Fibroblast of lung (primary cell): ENCODE measurements around the gene CAV3. TPM values are rescaled to one million over a fixed set of nuclear protein-coding genes. Genes with fewer than 3 reads are reported as not detected.
"Not testable (repeated sequence)": the region's sequence is repeated elsewhere in the genome, so short reads cannot be mapped to it uniquely, and the experiment has no call there.

ENCODE experiments used
- DNase-seq, 2 donors: peaks; one replicate each; pipeline versions ENCODE4 v3.0.0 to v3.0.0-alpha.2; 2010; ENCODE audit warnings: low read depth in 2 of 2
- H2AFZ ChIP-seq: 2 replicates; pipeline ENCODE4 v1.5.1; 2012; ENCODE audit warnings: low read length, control low read depth, inconsistent platforms
- H3K27ac ChIP-seq: 2 replicates; pipeline ENCODE4 v1.5.1; 2011; ENCODE audit warnings: low read length, control low read depth; ENCODE audit not compliant: insufficient read depth
- H3K27me3 ChIP-seq: 2 replicates; pipeline ENCODE4 v1.5.1; 2011; ENCODE audit warnings: mild to moderate bottlenecking, low read length; ENCODE audit not compliant: control insufficient read depth, insufficient read depth
- H3K36me3 ChIP-seq: 2 replicates; pipeline ENCODE4 v1.5.1; 2011; ENCODE audit warnings: low read length; ENCODE audit not compliant: control insufficient read depth, insufficient read depth
- H3K4me1 ChIP-seq: 2 replicates; pipeline ENCODE4 v1.5.1; 2011; ENCODE audit warnings: low read length; ENCODE audit not compliant: control insufficient read depth, insufficient read depth; ENCODE audit errors: extremely low read depth
- H3K4me2 ChIP-seq: 2 replicates; pipeline ENCODE4 v1.5.1; 2011; ENCODE audit warnings: low read length, control low read depth; ENCODE audit not compliant: insufficient read depth; ENCODE audit errors: extremely low read depth
- H3K4me3 ChIP-seq, 4 experiments: fragments of 200-600 bp in 1 of 4; sonication (generic) in 1 of 4; replicated peaks in 1 of 4; 2 replicates each; pipeline ENCODE4 v1.5.1; 2011 to 2016; ENCODE audit warnings: low read length in 4 of 4, low read depth in 3 of 4, mild to moderate bottlenecking in 3 of 4, control low read depth in 2 of 4, inconsistent platforms in 1 of 4, mixed read lengths in 1 of 4; ENCODE audit not compliant: insufficient read depth in 1 of 4; ENCODE audit errors: control extremely low read depth in 1 of 4
- H3K79me2 ChIP-seq: 2 replicates; pipeline ENCODE4 v1.5.1; 2012; ENCODE audit warnings: mild to moderate bottlenecking, low read length, inconsistent platforms; ENCODE audit not compliant: control insufficient read depth, insufficient read depth
- H3K9ac ChIP-seq: 2 replicates; pipeline ENCODE4 v1.5.1; 2011; ENCODE audit warnings: mild to moderate bottlenecking, low read length, control low read depth; ENCODE audit not compliant: insufficient read depth
- H3K9me3 ChIP-seq: 2 replicates; pipeline ENCODE4 v1.5.1; 2012; ENCODE audit warnings: low read depth, low read length; ENCODE audit not compliant: control insufficient read depth, insufficient read depth
- H4K20me1 ChIP-seq: 2 replicates; pipeline ENCODE4 v1.5.1; 2011; ENCODE audit warnings: low read length; ENCODE audit not compliant: control insufficient read depth, insufficient read depth; ENCODE audit errors: extremely low read depth
- EZH2 ChIP-seq: IDR thresholded peaks from 2 replicates; pipeline ENCODE4 v1.5.1; 2012; ENCODE audit warnings: low read length, control low read depth, mild to moderate bottlenecking; ENCODE audit errors: missing control alignments
- polyA plus RNA-seq, 2 donors: library from polyadenylated mRNA; depleted of rRNA in 1 of 2; stranded (reverse) in 1 of 2; unstranded in 1 of 2; fragments of >200 nt; gene quantifications; 2 replicates each; pipeline ENCODE4 v1.2.1, GENCODE V29; 2011 to 2012; ENCODE audit warnings: missing spikeins in 1 of 2
- total RNA-seq: library from RNA; depleted of rRNA; stranded (reverse); fragments of >200 nt; gene quantifications from 2 replicates; pipeline ENCODE4 v1.2.1, GENCODE V29; 2014
- TF ChIP-seq, protein P1 (sequence below), 2 donors: IDR thresholded peaks in 1 of 2; conservative IDR thresholded peaks in 1 of 2; 1 replicate in 1 of 2; 2 replicates in 1 of 2; pipeline ENCODE4 v1.5.1; 2011 to 2012; ENCODE audit warnings: low read length in 2 of 2, control low read depth in 1 of 2, inconsistent platforms in 1 of 2, low read depth in 1 of 2, mild to moderate bottlenecking in 1 of 2

The CAV3 gene
- total and polyA plus RNA-seq, 2 donors (not counting 1 experiment from before 2014, with no cell fraction given), result not detected

DNA sequence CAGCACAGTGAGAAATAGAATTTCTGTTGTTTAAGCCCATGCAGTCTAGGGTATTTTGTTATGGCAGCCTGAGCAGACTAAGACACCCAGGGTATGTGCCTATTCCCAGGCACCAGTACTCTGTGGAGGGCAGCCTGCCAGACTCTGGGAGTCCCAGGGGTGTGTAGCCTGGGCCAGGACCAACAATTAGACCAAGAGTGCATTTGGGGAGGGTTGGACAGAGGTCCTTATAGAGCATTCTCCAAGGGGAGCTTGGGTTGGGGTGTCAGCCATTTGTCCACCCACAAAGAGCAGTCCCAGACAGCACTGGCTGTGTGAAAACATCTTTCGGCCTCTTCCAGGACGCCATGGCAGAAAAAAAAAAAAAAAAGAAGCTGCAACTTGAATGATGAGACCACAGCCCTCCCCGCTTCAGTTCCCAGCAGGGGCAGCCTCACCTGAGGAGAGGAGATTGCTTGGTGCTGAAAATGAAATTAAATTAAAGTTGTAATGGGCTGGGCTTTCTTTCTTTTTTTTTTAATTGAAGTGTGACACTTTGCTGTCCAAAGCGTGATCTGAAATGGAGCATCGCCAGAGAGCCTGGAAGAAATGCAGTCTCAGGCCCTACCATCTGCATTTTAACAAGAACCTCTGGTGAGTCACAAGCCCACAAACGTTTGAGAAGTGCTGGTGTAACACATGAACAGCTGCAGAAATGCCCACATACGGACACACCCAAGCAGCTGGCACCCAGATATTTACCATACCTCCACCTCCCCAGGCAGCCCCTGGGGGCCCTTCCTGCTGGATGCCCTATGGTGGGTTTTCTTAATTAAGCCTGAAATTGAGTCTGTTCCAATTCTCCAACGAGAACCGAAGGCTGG, 21.3 kb upstream of the CAV3 start:
- TF ChIP-seq, protein P1, sequence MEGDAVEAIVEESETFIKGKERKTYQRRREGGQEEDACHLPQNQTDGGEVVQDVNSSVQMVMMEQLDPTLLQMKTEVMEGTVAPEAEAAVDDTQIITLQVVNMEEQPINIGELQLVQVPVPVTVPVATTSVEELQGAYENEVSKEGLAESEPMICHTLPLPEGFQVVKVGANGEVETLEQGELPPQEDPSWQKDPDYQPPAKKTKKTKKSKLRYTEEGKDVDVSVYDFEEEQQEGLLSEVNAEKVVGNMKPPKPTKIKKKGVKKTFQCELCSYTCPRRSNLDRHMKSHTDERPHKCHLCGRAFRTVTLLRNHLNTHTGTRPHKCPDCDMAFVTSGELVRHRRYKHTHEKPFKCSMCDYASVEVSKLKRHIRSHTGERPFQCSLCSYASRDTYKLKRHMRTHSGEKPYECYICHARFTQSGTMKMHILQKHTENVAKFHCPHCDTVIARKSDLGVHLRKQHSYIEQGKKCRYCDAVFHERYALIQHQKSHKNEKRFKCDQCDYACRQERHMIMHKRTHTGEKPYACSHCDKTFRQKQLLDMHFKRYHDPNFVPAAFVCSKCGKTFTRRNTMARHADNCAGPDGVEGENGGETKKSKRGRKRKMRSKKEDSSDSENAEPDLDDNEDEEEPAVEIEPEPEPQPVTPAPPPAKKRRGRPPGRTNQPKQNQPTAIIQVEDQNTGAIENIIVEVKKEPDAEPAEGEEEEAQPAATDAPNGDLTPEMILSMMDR (conservative IDR thresholded peaks at IDR 0.05 in 1 of 2, IDR thresholded peaks at IDR 0.05 in 1 of 2; ENCODE audit: low read depth in 1 of 2, low read length in 2 of 2), result no peak
- no peak for TF ChIP-seq EZH2
- Histone ChIP-seq H3K9ac (no peak overlapping the region), H4K20me1 (no peaks in the 10 kb centered on the region), H3K9me3 (no peaks in the 10 kb centered on the region), H3K27me3 (no peaks in the 10 kb centered on the region), H3K79me2 (no peaks in the 10 kb centered on the region), H3K27ac (no peak overlapping the region), H3K4me1 (peaks cover 2% of the 10 kb centered on the region), H3K36me3 (no peaks in the 10 kb centered on the region), H2AFZ (no peak overlapping the region), H3K4me2 (no peak overlapping the region), H3K4me3 (no peak overlapping the region)
- DNase-seq, result peak; percentile 59 to 62

DNA sequence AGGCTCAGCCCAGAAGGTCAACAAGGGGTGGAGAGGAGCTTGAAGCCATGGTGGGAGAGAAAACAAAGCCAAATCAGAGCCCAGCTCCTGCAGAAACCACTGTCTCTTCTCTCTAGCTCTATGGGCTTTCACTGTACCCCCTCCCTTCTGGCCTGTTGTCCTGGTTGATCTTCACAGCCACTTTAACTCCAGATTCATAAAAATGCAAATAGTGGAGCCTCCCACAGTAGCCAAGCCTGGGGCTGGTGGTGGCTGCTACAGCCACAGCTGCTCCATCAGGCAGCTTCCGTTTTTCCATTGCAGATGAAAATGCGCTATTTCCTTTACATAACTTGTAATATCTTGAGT, 20.7 kb upstream of the CAV3 start:
- Histone ChIP-seq H3K9me3 (no peaks in the 10 kb centered on the region), H3K79me2 (no peaks in the 10 kb centered on the region), H3K9ac (no peak overlapping the region), H3K4me2 (no peak overlapping the region), H3K4me1 (peaks cover 2% of the 10 kb centered on the region), H3K27ac (no peak overlapping the region), H3K4me3 (no peak overlapping the region), H2AFZ (no peak overlapping the region), H3K36me3 (no peaks in the 10 kb centered on the region), H4K20me1 (no peaks in the 10 kb centered on the region), H3K27me3 (no peaks in the 10 kb centered on the region)
- no peak for DNase-seq
- TF ChIP-seq EZH2, result no peak
- TF ChIP-seq, protein P1 (conservative IDR thresholded peaks at IDR 0.05 in 1 of 2, IDR thresholded peaks at IDR 0.05 in 1 of 2; ENCODE audit: low read depth in 1 of 2, low read length in 2 of 2), result no peak

DNA sequence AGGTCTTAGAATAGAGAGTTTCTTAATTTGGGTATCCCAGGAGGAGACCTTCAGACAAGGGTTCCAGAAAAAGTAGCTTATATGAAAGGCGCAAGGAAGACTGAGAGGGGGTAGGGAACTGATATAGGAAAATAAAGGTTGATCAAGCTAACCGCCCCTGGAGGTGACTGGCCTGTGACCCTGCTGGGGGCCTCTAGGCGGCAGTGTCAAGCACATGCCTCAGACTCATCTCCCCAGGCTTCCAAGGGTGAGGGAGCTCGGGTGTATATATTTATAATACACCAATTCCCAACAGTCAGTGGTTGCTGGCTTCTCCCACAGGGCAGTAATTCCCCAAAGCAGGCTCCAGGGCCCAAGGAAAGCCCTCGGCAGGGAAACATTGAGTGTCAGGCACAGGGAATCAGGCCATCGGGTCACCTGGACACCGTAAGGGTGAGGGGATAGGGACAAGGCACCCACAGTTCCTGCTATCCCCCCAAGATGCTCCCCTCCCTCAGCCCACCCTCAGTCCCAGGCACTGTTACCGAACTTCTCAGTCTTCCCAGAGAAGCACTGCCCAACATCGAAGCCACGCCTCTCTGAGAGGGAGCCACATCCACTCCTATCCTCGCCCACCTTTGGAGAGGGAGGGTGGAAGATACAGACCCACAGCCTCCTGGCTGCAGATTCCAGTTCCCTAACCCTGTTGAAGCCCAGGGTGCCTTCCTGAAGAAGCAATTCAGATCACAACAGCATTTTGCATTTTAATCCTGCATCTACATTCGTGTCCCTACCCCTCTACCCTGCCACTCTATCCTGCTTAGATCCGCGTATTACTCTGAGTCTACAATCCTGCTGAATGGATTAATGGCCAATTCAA, 19.5 kb upstream of the CAV3 start:
- TF ChIP-seq EZH2, result no peak
- TF ChIP-seq, protein P1 (conservative IDR thresholded peaks at IDR 0.05 in 1 of 2, IDR thresholded peaks at IDR 0.05 in 1 of 2; ENCODE audit: low read depth in 1 of 2, low read length in 2 of 2), result peak in 1 of 2 donors; percentile 43
- no peak overlapping the region for H3K27ac ChIP-seq

DNA sequence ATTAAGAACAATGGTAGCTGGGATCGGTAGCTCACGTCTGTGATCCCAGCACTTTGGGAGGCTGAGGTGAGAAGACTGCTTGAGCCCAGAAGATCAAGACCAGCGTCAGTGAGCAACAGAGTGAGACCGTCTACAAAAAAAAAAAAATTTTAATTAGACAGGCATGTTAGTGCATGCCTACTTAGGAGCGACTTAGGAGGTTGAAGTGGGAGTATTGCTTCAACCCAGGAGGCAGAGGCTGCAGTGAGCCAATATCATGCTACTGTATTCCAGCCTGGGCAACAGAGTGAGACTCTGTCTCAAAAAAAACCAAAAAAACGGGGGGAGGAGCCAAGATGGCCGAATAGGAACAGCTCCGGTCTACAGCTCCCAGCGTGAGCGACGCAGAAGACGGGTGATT, 17.8 kb upstream of the CAV3 start:
- H3K36me3 ChIP-seq, DNase-seq: not testable (repeated sequence)

More for the DNA sequence above, 19.5 kb upstream of the CAV3 start:
- H2AFZ ChIP-seq, result no peak overlapping the region
- no peak overlapping the region for H3K4me2 ChIP-seq
- H3K27me3 ChIP-seq, result no peaks in the 10 kb centered on the region
- H3K9me3 ChIP-seq, result no peaks in the 10 kb centered on the region
- DNase-seq, result no peak
- H3K9ac ChIP-seq, result no peak overlapping the region
- H3K4me3 ChIP-seq, result no peak overlapping the region
- H3K4me1 ChIP-seq, result peaks cover 2% of the 10 kb centered on the region
- H3K79me2 ChIP-seq, result no peaks in the 10 kb centered on the region
- no peaks in the 10 kb centered on the region for H3K36me3 ChIP-seq
- H4K20me1 ChIP-seq, result no peaks in the 10 kb centered on the region

More for the DNA sequence above, 17.8 kb upstream of the CAV3 start:
- not testable (repeated sequence) for H4K20me1 ChIP-seq, H3K9ac ChIP-seq, H3K27ac ChIP-seq, H3K9me3 ChIP-seq, H2AFZ ChIP-seq, H3K4me3 ChIP-seq, H3K27me3 ChIP-seq, H3K79me2 ChIP-seq, H3K4me1 ChIP-seq, H3K4me2 ChIP-seq
